Peyer's patch (tissue), 4 donors: ENCODE data around the gene GIPR.

ENCODE experiments used
- CTCF ChIP-seq, 6 experiments: fragments of 450-650 bp in 4 of 6; fragments of 200-600 bp in 2 of 6; sonication (generic) in 1 of 6; IDR thresholded peaks; one replicate each; pipeline ENCODE4 v1.5.1; 2017 to 2019; ENCODE audit warnings: antibody characterized with exemption in 6 of 6, mild to moderate bottlenecking in 3 of 6, moderate library complexity in 1 of 6
- POLR2A ChIP-seq, 2 donors: fragments of 450-650 bp; IDR thresholded peaks; one replicate each; pipeline ENCODE4 v1.5.1; 2017; ENCODE audit warnings: antibody characterized with exemption in 2 of 2, mild to moderate bottlenecking in 2 of 2, moderate library complexity in 2 of 2

GRCh38 chr19:45682908-45683307 is 14.9 kb downstream of the GIPR start:
- TF ChIP-seq CTCF (IDR thresholded peaks at IDR 0.05) = no peak
- TF ChIP-seq POLR2A (IDR thresholded peaks at IDR 0.05) = no peak
